Left lung (tissue), 10 donors: ENCODE measurements around the gene VMP1. TPM values are rescaled to one million over a fixed set of nuclear protein-coding genes. Genes with fewer than 3 reads are reported as not detected.

Source experiments
- ATAC-seq: fragments of 200-7000 bp; cut with Tn5 transposase; one replicate; pipeline ENCODE4 v1.9.1; 2020; ENCODE audit warnings: moderate library complexity
- DNase-seq, 4 donors: peaks; one replicate each; pipeline ENCODE4 v3.0.0-alpha.2; 2013 to 2020
- H3K27ac ChIP-seq, 2 donors: fragments of 200-600 bp; sonication (generic) in 1 of 2; one replicate each; pipeline versions ENCODE4 v1.5.0 to v1.8.0; 2020 to 2021
- H3K27me3 ChIP-seq, 2 donors: fragments of 200-600 bp; sonication (generic) in 1 of 2; one replicate each; pipeline versions ENCODE4 v1.5.0 to v1.8.0; 2020 to 2021
- H3K36me3 ChIP-seq, 2 donors: fragments of 200-600 bp; sonication (generic) in 1 of 2; one replicate each; pipeline versions ENCODE4 v1.5.0 to v1.8.0; 2020 to 2021
- H3K4me1 ChIP-seq, 2 donors: fragments of 200-600 bp; one replicate each; pipeline ENCODE4 v1.8.0; 2021
- H3K4me3 ChIP-seq, 2 donors: fragments of 200-600 bp; sonication (generic) in 1 of 2; one replicate each; pipeline versions ENCODE4 v1.5.0 to v1.8.0; 2020 to 2021; ENCODE audit warnings: mild to moderate bottlenecking in 1 of 2
- H3K9me3 ChIP-seq, 2 donors: fragments of 200-600 bp; sonication (generic) in 1 of 2; one replicate each; pipeline versions ENCODE4 v1.5.0 to v1.8.0; 2020 to 2021
- CTCF ChIP-seq, 2 donors: fragments of 200-600 bp; sonication (generic) in 1 of 2; IDR thresholded peaks; one replicate each; pipeline versions ENCODE4 v1.5.0 to v1.8.0; 2021; ENCODE audit warnings: antibody characterized with exemption in 2 of 2
- intact Hi-C, 2 donors: fragments of 100-400 bp; cut with DNase I; formaldehyde crosslinking; loops; one replicate each; pipeline versions ENCODE4 v1.11.2 to v1.14.2; 2022
- polyA plus RNA-seq, 6 donors: library from polyadenylated mRNA; unstranded; fragments of 120-200 nt; gene quantifications; one replicate each; pipeline ENCODE4 v1.2.1, GENCODE V29; 2013; ENCODE audit not compliant: insufficient read length in 6 of 6
- total RNA-seq, 2 donors: library from RNA; stranded (reverse); fragmentation: NEBNext Ultra II Directional; extraction: Animal tissue kit (Norgen Biotek cat#: 25700); gene quantifications; one replicate each; pipeline ENCODE4 v1.2.1, GENCODE V29; 2021
- donor health status: DM: no; HTN: yes; CAD: no.
- donor health status: DM: no; HTN: no; CAD: no.

Gene VMP1
- total and polyA plus RNA-seq, 8 donors, result 98.2 to 343 (median 127) TPM

GRCh38 chr17:59733697-59734096 is 26.2 kb downstream of the VMP1 start:
- Histone ChIP-seq H3K4me1 (peaks cover 0 to 18% of the 10 kb centered on the region in 2 donors), H3K27ac (no peak overlapping the region), H3K9me3 (no peaks in the 10 kb centered on the region), H3K36me3 (peaks cover 0 to 55% of the 10 kb centered on the region in 2 donors), H3K27me3 (no peaks in the 10 kb centered on the region), H3K4me3 (no peak overlapping the region)
- ATAC-seq (no peak), DNase-seq (no peak)
- TF ChIP-seq CTCF (IDR thresholded peaks at IDR 0.05), result no peak
- intact Hi-C loops, result no loop called here

GRCh38 chr17:59734226-59734625 is 26.8 kb downstream of the VMP1 start:
- Histone ChIP-seq H3K9me3 (no peaks in the 10 kb centered on the region), H3K4me3 (no peak overlapping the region), H3K4me1 (peaks cover 0 to 13% of the 10 kb centered on the region in 2 donors), H3K27me3 (no peaks in the 10 kb centered on the region), H3K36me3 (peaks cover 0 to 61% of the 10 kb centered on the region in 2 donors), H3K27ac (no peak overlapping the region)
- ATAC-seq (no peak), DNase-seq (no peak)
- TF ChIP-seq CTCF (IDR thresholded peaks at IDR 0.05), result no peak
- intact Hi-C loops, result no loop called here

- no peak overlapping the region for H3K27ac ChIP-seq
- no peaks in the 10 kb centered on the region for H3K27me3 ChIP-seq
- DNase-seq (no peak), ATAC-seq (no peak)
- no peak for TF ChIP-seq CTCF (IDR thresholded peaks at IDR 0.05)
- H3K9me3 ChIP-seq, result no peaks in the 10 kb centered on the region
- H3K4me3 ChIP-seq, result no peak overlapping the region
- intact Hi-C loops, result no loop called here
- H3K4me1 ChIP-seq, result no peaks in the 10 kb centered on the region
- H3K36me3 ChIP-seq, result peaks cover 0 to 74% of the 10 kb centered on the region in 2 donors
Observed at GRCh38 chr17:59737324-59737723, 29.9 kb downstream of the VMP1 start.

- H3K4me1 ChIP-seq, result peaks cover 0 to 6% of the 10 kb centered on the region in 2 donors
- no peaks in the 10 kb centered on the region for H3K27me3 ChIP-seq
- H3K27ac ChIP-seq, result no peak overlapping the region
Observed at GRCh38 chr17:59743842-59744241, 36.4 kb downstream of the VMP1 start.

GRCh38 chr17:59745040-59745439 is 37.6 kb downstream of the VMP1 start:
- no peak overlapping the region for H3K4me3 ChIP-seq
- peaks cover 0 to 23% of the 10 kb centered on the region in 2 donors for H3K36me3 ChIP-seq
- no peak overlapping the region for H3K27ac ChIP-seq
- no peak for DNase-seq
- no peak for TF ChIP-seq CTCF (IDR thresholded peaks at IDR 0.05)
- H3K27me3 ChIP-seq, result no peaks in the 10 kb centered on the region
- H3K9me3 ChIP-seq, result no peaks in the 10 kb centered on the region
- peaks cover 0 to 6% of the 10 kb centered on the region in 2 donors for H3K4me1 ChIP-seq
- no peak for ATAC-seq
- intact Hi-C loops, result no loop called here

More at GRCh38 chr17:59743842-59744241, 36.4 kb downstream of the VMP1 start:
- no peak for TF ChIP-seq CTCF (IDR thresholded peaks at IDR 0.05)
- Histone ChIP-seq H3K36me3 (peaks cover 0 to 31% of the 10 kb centered on the region in 2 donors), H3K4me3 (no peak overlapping the region), H3K9me3 (no peaks in the 10 kb centered on the region)
- ATAC-seq (no peak), DNase-seq (no peak)
- intact Hi-C loops, result no loop called here
